Progenitor cell of endocrine pancreas (in vitro differentiated cells): Measurements from ENCODE around the gene HOXD9. TPM values are rescaled to one million over a fixed set of nuclear protein-coding genes. Genes with fewer than 3 reads are reported as not detected.
A peak's percentile ranks its signal among the peaks of the same experiment; 100 is the strongest.

ENCODE experiments used
- DNase-seq: peaks from one replicate; pipeline ENCODE4 v3.0.0; 2021; ENCODE audit warnings: low spot score; ENCODE audit not compliant: unreplicated experiment
- H3K27ac Mint-ChIP-seq: 2 replicates; pipeline ENCODE4 v1.8.0; 2021; ENCODE audit warnings: mild to moderate bottlenecking, moderate library complexity, mixed read lengths
- H3K27me3 Mint-ChIP-seq: 2 replicates; pipeline ENCODE4 v1.8.0; 2021; ENCODE audit warnings: mixed read lengths
- H3K36me3 Mint-ChIP-seq: 2 replicates; pipeline ENCODE4 v1.8.0; 2022; ENCODE audit warnings: mixed read lengths; ENCODE audit not compliant: insufficient read depth
- H3K4me1 Mint-ChIP-seq: 2 replicates; pipeline ENCODE4 v1.8.0; 2021; ENCODE audit warnings: low read depth, mixed read lengths
- H3K4me3 Mint-ChIP-seq: 2 replicates; pipeline ENCODE4 v1.8.0; 2021; ENCODE audit warnings: low read depth, mild to moderate bottlenecking, moderate library complexity, mixed read lengths
- H3K9me3 Mint-ChIP-seq: 2 replicates; pipeline ENCODE4 v1.8.0; 2021; ENCODE audit warnings: low read depth, mixed read lengths
- total RNA-seq: library from RNA; stranded (reverse); gene quantifications from 2 replicates; pipeline ENCODE4 v1.2.1, GENCODE V29; 2021
- TF ChIP-seq, protein P1 (sequence below): fragments of 200-600 bp; sonication (generic); IDR thresholded peaks from one replicate; pipeline ENCODE4 v1.5.0; 2021; ENCODE audit warnings: antibody characterized with exemption, mild to moderate bottlenecking; ENCODE audit not compliant: unreplicated experiment

HOXD9 gene
- total RNA-seq, 1 donor from 2014 or later = not detected

DNA sequence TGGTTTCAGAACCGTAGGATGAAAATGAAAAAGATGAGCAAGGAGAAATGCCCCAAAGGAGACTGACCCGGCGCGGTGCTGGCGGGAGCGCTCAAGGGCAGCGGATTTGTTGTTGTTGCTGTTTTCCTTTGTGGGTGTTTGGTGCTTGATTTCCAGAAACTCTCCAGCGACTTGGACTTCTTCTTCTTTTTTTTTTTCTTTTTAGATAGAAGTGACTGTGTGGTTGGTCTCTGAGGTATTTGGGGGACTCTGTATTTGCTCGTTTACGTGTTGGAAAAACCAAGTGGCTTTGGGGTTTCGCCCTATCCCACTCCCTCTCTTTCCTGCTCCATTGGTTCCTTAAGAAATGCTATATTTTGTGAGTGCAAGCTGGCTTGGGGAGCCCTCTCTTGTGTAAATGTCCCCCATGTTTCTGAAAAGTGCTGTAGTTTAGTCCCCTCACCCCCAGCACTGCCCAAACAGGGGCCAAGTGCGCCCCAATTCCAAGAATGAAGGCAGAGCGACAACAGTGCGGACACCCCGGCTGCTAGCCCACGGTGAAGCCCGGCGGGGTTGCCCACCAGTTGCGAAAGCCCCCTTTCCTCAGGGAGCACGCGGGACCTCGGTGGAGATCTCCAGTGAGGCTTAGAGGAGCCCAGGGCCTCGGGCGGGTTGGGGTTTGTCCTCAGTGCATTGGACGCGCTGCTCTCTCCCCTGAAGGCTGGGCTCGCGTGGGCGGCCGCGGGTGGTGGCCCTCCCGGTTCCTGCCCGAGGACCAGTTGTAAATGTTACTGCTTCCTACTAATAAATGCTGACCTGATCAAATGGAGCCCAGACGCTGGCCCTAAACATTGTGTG is 1.8 kb downstream of the HOXD9 start:
- no peak overlapping the region for H3K27ac Mint-ChIP-seq
- DNase-seq = no peak
- TF ChIP-seq, protein P1, sequence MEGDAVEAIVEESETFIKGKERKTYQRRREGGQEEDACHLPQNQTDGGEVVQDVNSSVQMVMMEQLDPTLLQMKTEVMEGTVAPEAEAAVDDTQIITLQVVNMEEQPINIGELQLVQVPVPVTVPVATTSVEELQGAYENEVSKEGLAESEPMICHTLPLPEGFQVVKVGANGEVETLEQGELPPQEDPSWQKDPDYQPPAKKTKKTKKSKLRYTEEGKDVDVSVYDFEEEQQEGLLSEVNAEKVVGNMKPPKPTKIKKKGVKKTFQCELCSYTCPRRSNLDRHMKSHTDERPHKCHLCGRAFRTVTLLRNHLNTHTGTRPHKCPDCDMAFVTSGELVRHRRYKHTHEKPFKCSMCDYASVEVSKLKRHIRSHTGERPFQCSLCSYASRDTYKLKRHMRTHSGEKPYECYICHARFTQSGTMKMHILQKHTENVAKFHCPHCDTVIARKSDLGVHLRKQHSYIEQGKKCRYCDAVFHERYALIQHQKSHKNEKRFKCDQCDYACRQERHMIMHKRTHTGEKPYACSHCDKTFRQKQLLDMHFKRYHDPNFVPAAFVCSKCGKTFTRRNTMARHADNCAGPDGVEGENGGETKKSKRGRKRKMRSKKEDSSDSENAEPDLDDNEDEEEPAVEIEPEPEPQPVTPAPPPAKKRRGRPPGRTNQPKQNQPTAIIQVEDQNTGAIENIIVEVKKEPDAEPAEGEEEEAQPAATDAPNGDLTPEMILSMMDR = no peak

DNA sequence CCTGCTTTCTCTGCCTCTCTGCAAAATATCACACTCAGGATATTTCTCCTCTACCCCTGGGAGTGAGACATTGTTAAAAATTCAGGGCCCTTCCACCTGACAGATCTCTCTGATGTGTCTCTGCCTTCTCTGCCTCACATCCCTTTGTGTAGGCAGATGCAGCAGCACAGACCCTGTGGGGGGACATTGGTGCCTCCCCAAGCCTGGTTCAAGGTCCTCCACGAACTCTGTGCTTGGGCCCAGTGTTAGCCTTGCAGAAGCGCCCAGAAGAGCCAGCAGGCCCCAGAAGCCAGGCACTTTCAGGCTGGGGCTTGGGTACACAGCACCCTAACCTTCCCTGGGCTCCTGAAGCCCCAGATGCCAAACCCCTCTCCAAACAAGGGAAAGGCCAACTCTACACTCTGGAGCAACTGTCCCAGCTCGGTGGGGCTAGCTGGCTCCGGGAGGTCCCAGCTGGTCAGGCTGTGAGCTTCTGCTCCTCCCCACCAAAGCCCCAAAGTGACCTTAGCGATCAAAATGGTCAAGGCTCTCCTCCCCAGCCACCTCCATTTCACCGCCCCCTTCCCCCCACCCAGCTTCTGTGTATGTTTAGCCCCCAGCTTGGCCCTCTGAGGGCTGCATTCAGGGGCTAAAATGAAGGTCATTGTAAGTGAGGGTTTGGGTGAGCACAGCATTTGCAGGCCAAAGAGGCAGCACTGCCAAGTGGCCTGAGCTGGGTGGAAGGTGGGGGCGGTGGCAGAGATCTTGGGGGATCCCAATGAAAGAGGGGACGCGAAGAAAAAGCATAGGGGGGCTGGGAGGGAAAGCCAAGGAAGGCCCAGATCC is 2.6 kb downstream of the HOXD9 start:
- no peak overlapping the region for H3K27ac Mint-ChIP-seq
- H3K27me3 Mint-ChIP-seq = peaks cover 83% of the 10 kb centered on the region
- DNase-seq = no peak
- TF ChIP-seq, protein P1 = no peak
- no peaks in the 10 kb centered on the region for H3K36me3 Mint-ChIP-seq
- no peaks in the 10 kb centered on the region for H3K4me1 Mint-ChIP-seq
- H3K9me3 Mint-ChIP-seq = no peaks in the 10 kb centered on the region
- no peak overlapping the region for H3K4me3 Mint-ChIP-seq

More for the DNA sequence above, 1.8 kb downstream of the HOXD9 start:
- no peaks in the 10 kb centered on the region for H3K9me3 Mint-ChIP-seq
- H3K36me3 Mint-ChIP-seq = no peaks in the 10 kb centered on the region
- H3K4me1 Mint-ChIP-seq = no peaks in the 10 kb centered on the region
- peak overlapping the region; percentile 12 for H3K4me3 Mint-ChIP-seq
- H3K27me3 Mint-ChIP-seq = peaks cover 92% of the 10 kb centered on the region

DNA sequence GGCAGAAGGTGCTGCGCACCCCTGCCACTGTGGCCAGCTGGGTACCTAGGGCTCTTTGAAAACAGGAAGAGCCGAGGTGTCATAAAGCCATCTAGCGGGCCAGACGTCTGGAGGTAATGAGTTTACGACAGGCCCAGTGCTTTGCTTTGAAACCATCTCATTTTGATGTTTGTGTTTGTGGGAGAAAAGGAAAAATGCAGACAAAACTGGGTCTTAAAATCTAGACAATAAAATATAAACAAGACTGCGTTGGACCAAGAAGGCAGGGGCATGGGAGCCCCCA is 3.2 kb downstream of the HOXD9 start:
- H3K36me3 Mint-ChIP-seq = no peaks in the 10 kb centered on the region
- H3K4me1 Mint-ChIP-seq = no peaks in the 10 kb centered on the region
- TF ChIP-seq, protein P1 = no peak
- H3K9me3 Mint-ChIP-seq = no peaks in the 10 kb centered on the region
- no peak for DNase-seq
- no peak overlapping the region for H3K27ac Mint-ChIP-seq
- H3K4me3 Mint-ChIP-seq = no peak overlapping the region
- H3K27me3 Mint-ChIP-seq = peaks cover 80% of the 10 kb centered on the region

DNA sequence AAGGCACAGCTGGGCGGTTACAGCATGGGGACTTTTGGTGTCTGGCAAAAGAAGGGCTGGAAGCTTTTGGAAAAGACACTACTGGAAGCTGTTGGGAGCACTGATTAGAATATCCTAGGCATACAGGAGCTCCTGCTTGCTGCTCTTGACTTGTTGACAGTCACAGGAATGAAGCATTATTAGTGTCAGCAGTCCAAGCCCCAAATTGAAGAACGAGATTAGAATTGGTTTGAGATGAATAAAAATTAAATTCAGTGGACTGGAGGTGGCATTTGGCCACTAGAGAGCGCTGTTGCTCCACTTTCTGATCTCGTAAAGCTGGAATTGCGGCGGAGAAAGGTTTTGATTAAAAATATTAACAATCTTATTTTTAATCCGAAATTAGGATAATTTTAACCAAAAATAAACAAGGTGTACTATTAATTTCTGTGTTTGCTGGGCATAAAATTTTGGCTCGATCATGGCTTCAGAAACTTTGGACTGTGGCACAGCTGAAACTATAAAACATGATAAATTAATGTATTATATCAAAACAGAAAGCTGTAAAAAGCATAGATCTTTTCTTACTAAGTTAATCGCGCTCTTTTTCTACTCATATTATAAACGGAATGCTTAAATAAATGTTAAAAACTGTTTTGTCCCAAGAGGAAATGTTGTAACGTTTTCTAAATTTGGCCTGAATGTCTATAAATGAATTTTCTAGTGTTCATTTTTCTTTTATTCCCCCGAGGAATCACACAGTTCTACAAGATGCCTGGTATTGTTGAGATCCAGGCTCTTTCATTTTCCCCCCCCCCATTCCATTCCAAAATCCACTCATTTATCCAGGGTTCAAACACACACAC is 4.6 kb downstream of the HOXD9 start:
- Mint-ChIP-seq H3K9me3 (no peaks in the 10 kb centered on the region), H3K4me3 (no peak overlapping the region), H3K4me1 (no peaks in the 10 kb centered on the region), H3K27ac (peak overlapping the region; percentile 24), H3K36me3 (no peaks in the 10 kb centered on the region), H3K27me3 (peaks cover 83% of the 10 kb centered on the region)
- no peak for DNase-seq
- TF ChIP-seq, protein P1 = peak; percentile 96

DNA sequence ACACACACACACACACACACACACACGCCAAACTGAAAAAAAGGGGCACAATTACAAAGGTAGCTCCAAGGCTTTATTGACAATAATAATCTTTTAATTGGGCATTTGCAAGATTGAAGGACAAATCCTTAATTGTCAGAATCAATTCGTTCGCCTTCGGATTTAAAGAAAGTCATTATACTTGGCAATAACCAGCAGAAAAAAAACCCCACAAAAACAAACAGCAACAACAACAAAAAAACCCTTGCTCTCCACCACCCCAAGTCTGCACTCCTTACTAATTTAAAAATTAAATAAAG is 5.2 kb downstream of the HOXD9 start:
- Mint-ChIP-seq H3K27me3 (peaks cover 85% of the 10 kb centered on the region), H3K4me3 (no peak overlapping the region), H3K36me3 (no peaks in the 10 kb centered on the region), H3K27ac (no peak overlapping the region), H3K4me1 (no peaks in the 10 kb centered on the region), H3K9me3 (no peaks in the 10 kb centered on the region)
- TF ChIP-seq, protein P1 = no peak
- no peak for DNase-seq
